Measurements from ENCODE around the gene SKOR1. TPM values are rescaled to one million over a fixed set of nuclear protein-coding genes. Genes with fewer than 3 reads are reported as not detected.

The SKOR1 gene
- total and polyA plus RNA-seq, 2 of the 13 experiments (the other 11 are each of a cell fraction or from before 2014, with no cell fraction given) = 0.09 to 0.11 TPM

GRCh38 chr15:67812241-67812644 lies 13.1 kb upstream of the SKOR1 start:
- Histone ChIP-seq H3K4me3 (replicated peaks in 1 of 3; ENCODE audit: insufficient read depth in 1 of 3, low read depth in 2 of 3, low read length in 3 of 3) (no peak overlapping the region), H3K9me3 (ENCODE audit: low read length) (no peaks in the 10 kb centered on the region), H2AFZ (ENCODE audit: low read length) (no peak overlapping the region), H3K36me3 (replicated peaks in 1 of 2; ENCODE audit: control insufficient read depth in 1 of 2, insufficient read depth in 2 of 2, low read length in 2 of 2) (no peaks in the 10 kb centered on the region), H4K20me1 (ENCODE audit: insufficient read depth, low read length) (no peaks in the 10 kb centered on the region), H3K27ac (ENCODE audit: extremely low read length, insufficient read depth, low read length) (no peak overlapping the region), H3K79me2 (ENCODE audit: insufficient read depth, low read length) (no peaks in the 10 kb centered on the region), H3K9ac (ENCODE audit: insufficient read depth, low read depth, low read length) (no peak overlapping the region), H3K27me3 (ENCODE audit: control insufficient read depth in 1 of 2, insufficient read depth in 2 of 2, low read length in 2 of 2) (no peaks in the 10 kb centered on the region; a peak in 1 of 5 replicates), H3K4me2 (ENCODE audit: low read depth, low read length) (no peak overlapping the region), H3K4me1 (ENCODE audit: insufficient read depth, low read length) (0 out of 2 replicates have a peak, but pooled peaks cover 6% of the 10 kb centered on the region)
- no peak for ATAC-seq
- in situ Hi-C loops (cut with HindIII; ENCODE audit: extremely low pct_ligation_motif_present, low pct_unique_long_range_greater_than_20kb) (no loop called here), intact Hi-C loops (cut with micrococcal nuclease; ENCODE audit: unreplicated experiment) (no loop called here)
- no peak for FAIRE-seq
- TF ChIP-seq PAWR (CRISPR knock-in tag; IDR thresholded peaks at IDR 0.05; ENCODE audit: borderline replicate concordance) (no peak), GZF1 (CRISPR knock-in tag; IDR thresholded peaks at IDR 0.05) (no peak)
- 49% methylated on average over 6 of the region's 11 CpGs for WGBS (ENCODE audit: low lambda C conversion rate)
- DNase-seq (ENCODE audit: low spot score) = no peak
- CTCF ChIA-PET (ENCODE audit: low intra/inter-chr PET ratio, low total read pairs) = no interaction called here
- POLR2A ChIA-PET = no interaction called here
- no TSS peak for BruUV-seq (replicated peaks)

DNA sequence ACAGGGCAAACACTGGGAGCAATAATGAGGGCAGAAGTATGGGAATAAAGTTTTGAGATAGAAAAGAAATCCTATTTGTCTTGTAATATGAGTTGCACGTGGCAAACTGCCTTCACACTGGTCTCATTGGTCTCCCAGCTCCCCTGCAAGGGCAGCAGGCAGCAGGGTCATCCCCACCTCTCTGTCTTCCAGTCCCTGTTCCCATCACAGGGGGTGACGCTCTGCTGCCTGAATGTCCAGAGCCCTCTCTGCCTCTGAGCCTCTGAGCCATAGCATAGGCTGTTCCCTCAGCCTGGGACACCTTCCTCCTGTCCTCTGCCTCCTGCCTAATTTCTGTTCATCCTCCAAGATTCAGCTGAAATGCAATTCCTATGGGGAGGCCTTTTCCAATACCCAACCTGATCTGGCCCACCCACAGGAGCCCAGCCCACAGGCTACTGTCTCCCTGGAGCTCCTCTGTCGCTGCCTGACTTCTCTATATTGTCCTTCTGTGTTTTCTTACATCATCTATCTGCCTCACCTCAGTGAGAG lies 12.1 kb upstream of the SKOR1 start:
- no peak for FAIRE-seq
- CTCF ChIA-PET (ENCODE audit: low intra/inter-chr PET ratio, low total read pairs) = no interaction called here
- 24% methylated on average over 3 of the region's 3 CpGs for WGBS (ENCODE audit: low lambda C conversion rate)
- intact Hi-C loops (cut with micrococcal nuclease; ENCODE audit: unreplicated experiment) = no loop called here
- DNase-seq (ENCODE audit: low spot score) = no peak
- H3K27ac ChIP-seq (ENCODE audit: extremely low read length, insufficient read depth, low read length) = no peak overlapping the region
- H3K4me2 ChIP-seq (ENCODE audit: low read depth, low read length) = no peak overlapping the region
- H4K20me1 ChIP-seq (ENCODE audit: insufficient read depth, low read length) = no peaks in the 10 kb centered on the region
- H3K4me1 ChIP-seq (ENCODE audit: insufficient read depth, low read length) = 0 out of 2 replicates have a peak, but pooled peaks cover 6% of the 10 kb centered on the region
- no peak overlapping the region for H2AFZ ChIP-seq (ENCODE audit: low read length)
- no peaks in the 10 kb centered on the region for H3K79me2 ChIP-seq (ENCODE audit: insufficient read depth, low read length)
- no peak overlapping the region for H3K9ac ChIP-seq (ENCODE audit: insufficient read depth, low read depth, low read length)
- H3K9me3 ChIP-seq (ENCODE audit: low read length) = no peaks in the 10 kb centered on the region
- in situ Hi-C loops (cut with HindIII; ENCODE audit: extremely low pct_ligation_motif_present, low pct_unique_long_range_greater_than_20kb) = no loop called here
- no peak overlapping the region for H3K4me3 ChIP-seq (replicated peaks in 1 of 3; ENCODE audit: insufficient read depth in 1 of 3, low read depth in 2 of 3, low read length in 3 of 3)
- peak; percentile 24; the same call in 1 of the 3 replicates for ATAC-seq
- H3K27me3 ChIP-seq (ENCODE audit: control insufficient read depth in 1 of 2, insufficient read depth in 2 of 2, low read length in 2 of 2) = no peaks in the 10 kb centered on the region; a peak in 2 of 5 replicates
- TF ChIP-seq ZBTB7B (CRISPR knock-in tag; IDR thresholded peaks at IDR 0.05) (no peak), ZNF484 (CRISPR knock-in tag; IDR thresholded peaks at IDR 0.05; ENCODE audit: borderline replicate concordance, low read depth) (no peak), ZNF530 (CRISPR knock-in tag; IDR thresholded peaks at IDR 0.05; ENCODE audit: low read depth) (no peak), POLR2A (IDR thresholded peaks at IDR 0.05; ENCODE audit: insufficient read depth in 1 of 2, low read depth in 2 of 2, low read length in 2 of 2) (no peak), ZNF674 (CRISPR knock-in tag; IDR thresholded peaks at IDR 0.05; ENCODE audit: low read depth) (no peak)
- TF ChIP-seq, protein P1, sequence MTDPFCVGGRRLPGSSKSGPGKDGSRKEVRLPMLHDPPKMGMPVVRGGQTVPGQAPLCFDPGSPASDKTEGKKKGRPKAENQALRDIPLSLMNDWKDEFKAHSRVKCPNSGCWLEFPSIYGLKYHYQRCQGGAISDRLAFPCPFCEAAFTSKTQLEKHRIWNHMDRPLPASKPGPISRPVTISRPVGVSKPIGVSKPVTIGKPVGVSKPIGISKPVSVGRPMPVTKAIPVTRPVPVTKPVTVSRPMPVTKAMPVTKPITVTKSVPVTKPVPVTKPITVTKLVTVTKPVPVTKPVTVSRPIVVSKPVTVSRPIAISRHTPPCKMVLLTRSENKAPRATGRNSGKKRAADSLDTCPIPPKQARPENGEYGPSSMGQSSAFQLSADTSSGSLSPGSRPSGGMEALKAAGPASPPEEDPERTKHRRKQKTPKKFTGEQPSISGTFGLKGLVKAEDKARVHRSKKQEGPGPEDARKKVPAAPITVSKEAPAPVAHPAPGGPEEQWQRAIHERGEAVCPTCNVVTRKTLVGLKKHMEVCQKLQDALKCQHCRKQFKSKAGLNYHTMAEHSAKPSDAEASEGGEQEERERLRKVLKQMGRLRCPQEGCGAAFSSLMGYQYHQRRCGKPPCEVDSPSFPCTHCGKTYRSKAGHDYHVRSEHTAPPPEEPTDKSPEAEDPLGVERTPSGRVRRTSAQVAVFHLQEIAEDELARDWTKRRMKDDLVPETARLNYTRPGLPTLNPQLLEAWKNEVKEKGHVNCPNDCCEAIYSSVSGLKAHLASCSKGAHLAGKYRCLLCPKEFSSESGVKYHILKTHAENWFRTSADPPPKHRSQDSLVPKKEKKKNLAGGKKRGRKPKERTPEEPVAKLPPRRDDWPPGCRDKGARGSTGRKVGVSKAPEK (CRISPR knock-in tag; IDR thresholded peaks at IDR 0.05; ENCODE audit: borderline replicate concordance) = no peak
- BruUV-seq (replicated peaks) = no TSS peak
- H3K36me3 ChIP-seq (replicated peaks in 1 of 2; ENCODE audit: control insufficient read depth in 1 of 2, insufficient read depth in 2 of 2, low read length in 2 of 2) = no peaks in the 10 kb centered on the region
- POLR2A ChIA-PET = no interaction called here

Data from HepG2 (cell line).